Right lobe of liver (tissue), 6 donors: ENCODE data around the gene CCDC50. TPM values are rescaled to one million over a fixed set of nuclear protein-coding genes. Genes with fewer than 3 reads are reported as not detected.

Experiments used
- ATAC-seq, 4 donors: fragments of 200-7000 bp; cut with Tn5 transposase; one replicate each; pipeline ENCODE4 v1.9.1; 2020; ENCODE audit warnings: mild to moderate bottlenecking in 4 of 4, moderate library complexity in 4 of 4
- DNase-seq, 3 donors: peaks; one replicate each; pipeline ENCODE4 v3.0.0-alpha.2; 2020
- H3K27ac ChIP-seq, 3 donors: fragments of 200-600 bp; one replicate each; pipeline ENCODE4 v1.8.0; 2022
- H3K27me3 ChIP-seq, 2 donors: fragments of 200-600 bp; one replicate each; pipeline ENCODE4 v1.8.0; 2022
- H3K36me3 ChIP-seq, 4 donors: fragments of 200-600 bp; sonication (generic) in 1 of 4; one replicate each; pipeline versions ENCODE4 v1.5.1 to v1.8.0; 2017 to 2022; ENCODE audit warnings: control low read depth in 1 of 4
- H3K4me1 ChIP-seq, 4 donors: fragments of 200-600 bp; sonication (generic) in 1 of 4; one replicate each; pipeline versions ENCODE4 v1.5.1 to v1.8.0; 2017 to 2022; ENCODE audit warnings: control low read depth in 1 of 4
- H3K4me3 ChIP-seq, 3 donors: fragments of 200-600 bp; one replicate each; pipeline ENCODE4 v1.8.0; 2022
- H3K9me3 ChIP-seq, 4 donors: fragments of 200-600 bp; sonication (generic) in 1 of 4; one replicate each; pipeline versions ENCODE4 v1.5.1 to v1.8.0; 2017 to 2022; ENCODE audit warnings: control low read depth in 1 of 4
- CTCF ChIP-seq, 4 donors: fragments of 200-600 bp in 3 of 4; fragments of 450-650 bp in 1 of 4; IDR thresholded peaks; one replicate each; pipeline versions ENCODE4 v1.5.1 to v1.8.0; 2016 to 2022; ENCODE audit warnings: antibody characterized with exemption in 4 of 4, mild to moderate bottlenecking in 2 of 4
- POLR2A ChIP-seq: fragments of 450-650 bp; IDR thresholded peaks from one replicate; pipeline ENCODE4 v1.6.1; 2017; ENCODE audit warnings: antibody characterized with exemption, mild to moderate bottlenecking
- WGBS: methylation state at CpG from one replicate; pipeline ENCODE4 v1.1.6; 2018; ENCODE audit warnings: low coverage, low lambda C conversion rate; ENCODE audit not compliant: insufficient coverage; ENCODE audit errors: missing lambda C conversion rate; 5-methylcytosine and 5-hydroxymethylcytosine counted together
- intact Hi-C, 2 donors: fragments of 100-400 bp; cut with DNase I; formaldehyde crosslinking; loops; one replicate each; pipeline versions ENCODE4 v1.11.2 to v1.14.1; 2022
- total RNA-seq, 6 experiments: library from RNA; depleted of rRNA in 2 of 6; stranded (reverse); fragments of >200 nt in 2 of 6; fragmentation: NEBNext Ultra II Directional in 3 of 6; extraction: Animal tissue kit (Norgen Biotek cat#: 25700) in 3 of 6; gene quantifications; one replicate each; pipeline versions ENCODE4 v1.1.0 to v1.2.4, GENCODE V29; 2016 to 2023
- donor health status: DM: no; HTN: yes; CAD: no.
- donor health status: DM: no; HTN: no; CAD: no.
- donor health status: DM: no; HTN: no; CAD: no.
- donor health status: DM: no; HTN: yes; CAD: no.
- donor health status: DM: no; HTN: yes; CAD: no.

CCDC50 gene
- total RNA-seq, 6 experiments from 2014 or later = 36.1 to 96.3 (median 65.1) TPM

- DNase-seq = no peak
- no peak for TF ChIP-seq CTCF (IDR thresholded peaks at IDR 0.05)
- no peak for TF ChIP-seq POLR2A
- Histone ChIP-seq H3K4me3 (no peak overlapping the region), H3K27me3 (no peaks in the 10 kb centered on the region), H3K27ac (no peak overlapping the region), H3K36me3 (no peaks in the 10 kb centered on the region), H3K9me3 (no peaks in the 10 kb centered on the region), H3K4me1 (peaks cover 0 to 8% (median 0%) of the 10 kb centered on the region in 4 donors)
- 81% methylated on average over 2 of the region's 2 CpGs for WGBS
- intact Hi-C loops = no loop called here
- ATAC-seq = no peak
Measured at GRCh38 chr3:191313296-191313695, 15.9 kb upstream of the CCDC50 start.

- DNase-seq (no peak), ATAC-seq (peak; percentile 51 to 94 (median 73))
- intact Hi-C loops = no loop called here
- WGBS = 55% methylated on average over 5 of the region's 5 CpGs
- H3K36me3 ChIP-seq = no peaks in the 10 kb centered on the region
- no peaks in the 10 kb centered on the region for H3K27me3 ChIP-seq
- TF ChIP-seq POLR2A (no peak), CTCF (IDR thresholded peaks at IDR 0.05) (no peak)
- no peak overlapping the region for H3K4me3 ChIP-seq
- H3K4me1 ChIP-seq = peaks cover 0 to 8% (median 0%) of the 10 kb centered on the region in 4 donors
- H3K27ac ChIP-seq = no peak overlapping the region
- H3K9me3 ChIP-seq = no peaks in the 10 kb centered on the region
Measured at GRCh38 chr3:191314109-191314728, 15.0 kb upstream of the CCDC50 start.

- TF ChIP-seq POLR2A = no peak
- no peak for TF ChIP-seq CTCF (IDR thresholded peaks at IDR 0.05)
- Histone ChIP-seq H3K4me1 (peaks cover 0 to 8% (median 0%) of the 10 kb centered on the region in 4 donors), H3K9me3 (no peaks in the 10 kb centered on the region), H3K27ac (no peak overlapping the region), H3K4me3 (no peak overlapping the region), H3K36me3 (no peaks in the 10 kb centered on the region), H3K27me3 (no peaks in the 10 kb centered on the region)
- intact Hi-C loops = no loop called here
- peak in 1 of 4 donors; percentile 43 for ATAC-seq
- 98% methylated on average over 8 of the region's 40 CpGs for WGBS
- DNase-seq = no peak
Measured at GRCh38 chr3:191316876-191317603, 12.2 kb upstream of the CCDC50 start.

- 77% methylated on average over 5 of the region's 5 CpGs for WGBS
- no peak overlapping the region for H3K4me3 ChIP-seq
- no peak for ATAC-seq
- no peaks in the 10 kb centered on the region for H3K9me3 ChIP-seq
- no peak for DNase-seq
- H3K36me3 ChIP-seq = no peaks in the 10 kb centered on the region
- intact Hi-C loops = no loop called here
- TF ChIP-seq CTCF (IDR thresholded peaks at IDR 0.05) = no peak
- TF ChIP-seq POLR2A = no peak
- H3K27ac ChIP-seq = no peak overlapping the region
- no peaks in the 10 kb centered on the region for H3K4me1 ChIP-seq
- no peaks in the 10 kb centered on the region for H3K27me3 ChIP-seq
Measured at GRCh38 chr3:191320316-191320715, 8.9 kb upstream of the CCDC50 start.
